ENCODE measurements around the gene FSTL5. TPM values are rescaled to one million over a fixed set of nuclear protein-coding genes. Genes with fewer than 3 reads are reported as not detected.

The FSTL5 gene
- total and polyA plus RNA-seq, 10 of the 15 experiments (the other 5 are each of a cell fraction or from before 2014, with no cell fraction given) = 0.04 to 2.4 (median 0.08) TPM; not detected in 4

GRCh38 chr4:162016219-162016618, 147.6 kb downstream of the FSTL5 start:
- no peaks in the 10 kb centered on the region for H4K20me1 ChIP-seq (ENCODE audit: control insufficient read depth, insufficient read depth)
- POLR2A ChIA-PET = no interaction called here
- H3K79me2 ChIP-seq (ENCODE audit: control insufficient read depth, insufficient read depth, low read length) = no peaks in the 10 kb centered on the region
- H3K36me3 ChIP-seq (ENCODE audit: control insufficient read depth in 2 of 2, insufficient read depth in 2 of 2, low read length in 1 of 2) = no peaks in the 10 kb centered on the region
- H2AFZ ChIP-seq (ENCODE audit: control insufficient read depth, low read depth, low read length) = no peak overlapping the region
- H3K4me2 ChIP-seq (ENCODE audit: control insufficient read depth, insufficient read depth) = no peak overlapping the region
- no peaks in the 10 kb centered on the region for H3K9me3 ChIP-seq (replicated peaks; ENCODE audit: control insufficient read depth, insufficient read depth, low read length)
- SMC1A ChIA-PET (ENCODE audit: uncharacterized antibody, unreplicated experiment) = interaction anchor here (0.8 kb wide), 1 partner anchor 10 kb away, joined by 3 read pairs; no protein-coding TSS in a partner anchor
- RAD21 ChIA-PET (ENCODE audit: unreplicated experiment) = no interaction called here
- DNase-seq (ENCODE audit: low read depth, low spot score) = no peak
- no peaks in the 10 kb centered on the region for H3K4me1 ChIP-seq (ENCODE audit: control insufficient read depth, insufficient read depth, low read length)
- H3K4me3 ChIP-seq = no peak overlapping the region
- no peak overlapping the region for H3K27ac ChIP-seq (ENCODE audit: control insufficient read depth, insufficient read depth)
- no peak overlapping the region for H3K9ac ChIP-seq (ENCODE audit: control insufficient read depth, insufficient read depth, low read length)
- ATAC-seq = no peak
- no peak for FAIRE-seq
- CTCF ChIA-PET = interaction anchor here (0.6 kb wide), 1 partner anchor 1129 kb away, joined by 3 read pairs; no protein-coding TSS in a partner anchor
- 0% methylated on average over 1 of the region's 1 CpG for WGBS (ENCODE audit: insufficient coverage, insufficient replicate concordance, low lambda C conversion rate, missing lambda C conversion rate)
- in situ Hi-C loops (cut with MboI) (no loop called here), intact Hi-C loops (cut with micrococcal nuclease; ENCODE audit: unreplicated experiment) (no loop called here)
- no TSS peak for BruUV-seq (replicated peaks)
- TF ChIP-seq ETV6 (conservative IDR thresholded peaks at IDR 0.05 in 1 of 2, IDR thresholded peaks at IDR 0.05 in 1 of 2; ENCODE audit: borderline replicate concordance in 1 of 2, low read depth in 1 of 2) (no peak), MTA2 (IDR thresholded peaks at IDR 0.05; ENCODE audit: low read depth) (no peak)
- H3K27me3 ChIP-seq (replicated peaks in 1 of 2; ENCODE audit: control insufficient read depth in 2 of 2, insufficient read depth in 2 of 2, low read length in 1 of 2) = no peaks in the 10 kb centered on the region

GRCh38 chr4:162015090-162015489, 148.7 kb downstream of the FSTL5 start:
- in situ Hi-C loops (cut with MboI) (no loop called here), intact Hi-C loops (cut with micrococcal nuclease; ENCODE audit: unreplicated experiment) (no loop called here)
- no peak overlapping the region for H3K9ac ChIP-seq (ENCODE audit: control insufficient read depth, insufficient read depth, low read length)
- no peak for DNase-seq (ENCODE audit: low read depth, low spot score)
- WGBS (ENCODE audit: insufficient coverage, insufficient replicate concordance, low lambda C conversion rate, missing lambda C conversion rate) = 49% methylated on average over 3 of the region's 3 CpGs
- H3K27me3 ChIP-seq (replicated peaks in 1 of 2; ENCODE audit: control insufficient read depth in 2 of 2, insufficient read depth in 2 of 2, low read length in 1 of 2) = no peaks in the 10 kb centered on the region
- ChIA-PET POLR2A (no interaction called here), SMC1A (ENCODE audit: uncharacterized antibody, unreplicated experiment) (interaction anchor here (1.5 kb wide), 1 partner anchor 21 kb away, joined by 3 read pairs; no protein-coding TSS in a partner anchor), RAD21 (ENCODE audit: unreplicated experiment) (no interaction called here), CTCF (no interaction called here)
- FAIRE-seq = peak; percentile 27
- H3K79me2 ChIP-seq (ENCODE audit: control insufficient read depth, insufficient read depth, low read length) = no peaks in the 10 kb centered on the region
- TF ChIP-seq SPI1 (IDR thresholded peaks at IDR 0.05; ENCODE audit: borderline replicate concordance, insufficient read depth, low read depth, low read length) = peak; percentile 66; the same call in 1 of the 2 replicates
- no peak for TF ChIP-seq BCL11A (IDR thresholded peaks at IDR 0.05; ENCODE audit: low read depth, low read length)
- no peaks in the 10 kb centered on the region for H3K36me3 ChIP-seq (ENCODE audit: control insufficient read depth in 2 of 2, insufficient read depth in 2 of 2, low read length in 1 of 2)
- H3K4me3 ChIP-seq = no peak overlapping the region
- H3K4me2 ChIP-seq (ENCODE audit: control insufficient read depth, insufficient read depth) = no peak overlapping the region
- no peak overlapping the region for H3K27ac ChIP-seq (ENCODE audit: control insufficient read depth, insufficient read depth)
- H2AFZ ChIP-seq (ENCODE audit: control insufficient read depth, low read depth, low read length) = no peak overlapping the region
- no peaks in the 10 kb centered on the region for H3K4me1 ChIP-seq (ENCODE audit: control insufficient read depth, insufficient read depth, low read length)
- H4K20me1 ChIP-seq (ENCODE audit: control insufficient read depth, insufficient read depth) = no peaks in the 10 kb centered on the region
- BruUV-seq (replicated peaks) = no TSS peak
- ATAC-seq = peak; percentile 70
- H3K9me3 ChIP-seq (replicated peaks; ENCODE audit: control insufficient read depth, insufficient read depth, low read length) = no peaks in the 10 kb centered on the region

Data from GM12878 (cell line).